GM20431 (cell line): ENCODE data around the gene SLC2A4.
"Not testable (repeated sequence)": the region's sequence is repeated elsewhere in the genome, so short reads cannot be mapped to it uniquely, and the experiment has no call there.

Source experiments
- in situ Hi-C: fragments of 300-500 bp; cut with MseI, MboI; formaldehyde crosslinking; loops from one replicate; pipeline ENCODE4 v1.15.0; 2020; ENCODE audit warnings: low sequenced_read_pairs; ENCODE audit not compliant: unreplicated experiment

Gene SLC2A4

GRCh38 chr17:7243838-7244237 lies 37.7 kb upstream of the SLC2A4 start:
- in situ Hi-C loops: not testable (repeated sequence)

GRCh38 chr17:7246779-7247178 lies 34.7 kb upstream of the SLC2A4 start:
- in situ Hi-C loops: no loop called here

GRCh38 chr17:7248796-7249195 lies 32.7 kb upstream of the SLC2A4 start:
- in situ Hi-C loops: no loop called here

GRCh38 chr17:7249214-7249613 lies 32.3 kb upstream of the SLC2A4 start:
- in situ Hi-C loops: no loop called here

GRCh38 chr17:7249830-7250229 lies 31.7 kb upstream of the SLC2A4 start:
- in situ Hi-C loops: no loop called here

- in situ Hi-C loops: no loop called here
Observed at GRCh38 chr17:7250695-7251627, 30.6 kb upstream of the SLC2A4 start.

GRCh38 chr17:7251661-7252175 lies 29.8 kb upstream of the SLC2A4 start, which contains the start of gene CTDNEP1:
Gene CTDNEP1, minus strand, starts transcription at chr17:7251734. Its CDS starts 438 bp downstream, at chr17:7251296.
- in situ Hi-C loops: no loop called here

GRCh38 chr17:7252176-7253043 lies 29.1 kb upstream of the SLC2A4 start, which contains the start of gene ELP5:
Gene ELP5, plus strand, starts transcription at chr17:7252215. Its CDS starts 336 bp downstream, at chr17:7252551.
- in situ Hi-C loops: no loop called here

GRCh38 chr17:7253082-7253481 lies 28.4 kb upstream of the SLC2A4 start:
- in situ Hi-C loops: no loop called here

- in situ Hi-C loops: no loop called here
Observed at GRCh38 chr17:7254511-7254910, 27.0 kb upstream of the SLC2A4 start.

GRCh38 chr17:7256766-7257456 lies 24.6 kb upstream of the SLC2A4 start:
- in situ Hi-C loops: no loop called here

- in situ Hi-C loops: no loop called here
Observed at GRCh38 chr17:7258731-7259554, 22.6 kb upstream of the SLC2A4 start.

GRCh38 chr17:7259555-7259889 lies 22.0 kb upstream of the SLC2A4 start:
- in situ Hi-C loops: no loop called here

GRCh38 chr17:7260151-7260550 lies 21.4 kb upstream of the SLC2A4 start:
- in situ Hi-C loops: no loop called here

- in situ Hi-C loops: no loop called here
Observed at GRCh38 chr17:7260651-7261378, 20.7 kb upstream of the SLC2A4 start.

- in situ Hi-C loops: no loop called here
Observed at GRCh38 chr17:7261379-7262191, 19.9 kb upstream of the SLC2A4 start.

- in situ Hi-C loops: no loop called here
Observed at GRCh38 chr17:7262192-7262934, 19.2 kb upstream of the SLC2A4 start, which contains the start of gene CLDN7. Gene CLDN7, minus strand, starts transcription at chr17:7262478. Its CDS starts 435 bp downstream, at chr17:7262043.
